AG08396 (cell line): Measurements from ENCODE around the gene HOXA5.

Experiments
- DNase-seq: peaks from one replicate; pipeline ENCODE4 v3.0.0; 2012; ENCODE audit warnings: low spot score, mixed read lengths

Gene HOXA5

DNA sequence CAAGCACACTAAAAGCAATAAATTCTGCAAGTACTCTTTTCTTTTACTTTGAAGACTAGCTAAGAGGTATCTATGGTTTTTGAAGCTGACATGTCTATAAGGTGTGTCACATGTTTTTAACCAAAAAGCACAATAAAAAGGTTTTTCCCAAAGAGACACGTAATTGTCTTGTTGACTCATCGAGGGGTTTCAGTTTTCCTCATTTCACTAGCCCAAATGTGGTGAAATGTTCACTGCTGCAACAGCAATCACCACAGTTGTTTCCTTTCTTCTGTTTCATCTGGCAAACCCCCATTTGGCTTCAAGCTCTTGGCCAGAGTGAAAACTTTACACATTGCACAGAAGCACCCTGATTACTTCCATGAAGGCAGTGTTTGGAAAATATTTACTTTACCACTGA is 9.1 kb downstream of the HOXA5 start:
- peak; percentile 62 for DNase-seq

DNA sequence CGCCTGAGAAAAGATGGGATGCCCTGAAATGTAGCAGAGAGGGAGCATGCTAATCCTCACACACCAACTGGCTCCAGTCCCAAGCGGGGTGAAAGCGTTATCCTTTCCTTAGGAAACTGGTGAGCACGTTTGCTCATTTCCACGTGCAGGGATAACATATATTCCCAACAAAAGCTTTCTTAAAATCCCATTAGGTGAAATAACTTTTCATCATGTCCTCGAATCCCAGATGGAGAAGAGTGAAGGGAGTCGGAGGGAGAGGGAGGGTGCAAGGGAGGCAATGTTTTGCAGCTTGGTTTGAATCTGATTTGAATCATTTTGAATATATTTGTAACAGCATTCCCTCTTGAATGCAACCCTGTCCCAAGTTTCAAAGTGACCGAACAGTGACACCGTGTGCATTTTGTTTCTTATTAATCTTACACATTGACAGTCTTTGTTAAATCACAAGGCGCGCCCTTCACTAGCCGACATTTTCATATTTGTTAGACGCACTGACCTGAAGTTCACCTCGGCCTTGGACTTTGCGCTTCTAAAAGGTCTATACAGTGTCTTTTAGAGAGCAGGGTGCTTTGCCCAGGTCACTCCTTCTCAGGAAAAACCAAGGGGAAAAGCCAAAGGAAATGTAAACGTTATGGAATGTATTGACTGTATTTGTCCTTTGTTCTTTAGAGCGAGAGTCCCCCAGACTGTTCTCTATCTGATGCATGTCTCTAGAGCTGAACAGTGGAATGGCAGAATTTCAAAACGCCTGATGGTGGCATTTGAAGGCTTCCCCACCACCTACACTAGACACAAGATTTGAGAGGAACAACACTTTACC is 9.9 kb downstream of the HOXA5 start:
- DNase-seq: no peak

DNA sequence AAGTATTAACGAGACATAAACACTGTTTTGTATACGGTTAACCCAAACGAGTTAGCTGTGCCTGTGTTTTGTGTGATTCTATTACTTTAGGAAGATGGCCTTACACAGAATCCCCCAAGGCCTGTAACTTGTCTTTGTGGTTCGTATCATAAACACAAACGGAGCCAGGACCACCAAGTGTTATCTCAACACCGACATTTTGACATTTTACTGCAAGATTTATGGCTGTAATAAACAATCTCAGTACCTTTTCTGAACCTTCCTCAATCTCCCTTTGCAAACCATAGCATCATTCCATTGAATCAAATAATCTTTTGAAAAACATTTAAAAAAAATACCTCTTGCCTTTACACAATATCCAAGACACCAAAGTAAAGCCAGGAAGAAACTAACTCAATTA is 10.5 kb downstream of the HOXA5 start:
- DNase-seq: no peak

DNA sequence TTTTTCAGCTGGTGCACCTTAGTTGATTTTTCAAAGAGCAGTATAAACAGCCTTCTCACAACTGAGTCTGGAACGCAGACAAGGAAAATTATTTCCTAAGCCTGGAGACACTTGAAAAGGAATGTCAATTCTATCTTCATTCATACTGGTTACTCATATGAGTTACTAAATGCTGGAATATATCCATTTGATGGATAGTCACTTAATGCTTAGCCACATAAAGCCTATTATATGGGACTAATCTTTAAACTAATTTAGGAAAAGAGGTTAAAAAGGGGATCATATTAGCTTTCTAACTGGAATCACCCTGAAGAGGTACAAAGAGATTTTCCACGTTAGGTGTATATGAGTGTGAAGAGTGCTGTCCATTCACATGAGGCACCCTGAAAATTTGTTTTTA is 11.3 kb downstream of the HOXA5 start:
- DNase-seq: no peak

DNA sequence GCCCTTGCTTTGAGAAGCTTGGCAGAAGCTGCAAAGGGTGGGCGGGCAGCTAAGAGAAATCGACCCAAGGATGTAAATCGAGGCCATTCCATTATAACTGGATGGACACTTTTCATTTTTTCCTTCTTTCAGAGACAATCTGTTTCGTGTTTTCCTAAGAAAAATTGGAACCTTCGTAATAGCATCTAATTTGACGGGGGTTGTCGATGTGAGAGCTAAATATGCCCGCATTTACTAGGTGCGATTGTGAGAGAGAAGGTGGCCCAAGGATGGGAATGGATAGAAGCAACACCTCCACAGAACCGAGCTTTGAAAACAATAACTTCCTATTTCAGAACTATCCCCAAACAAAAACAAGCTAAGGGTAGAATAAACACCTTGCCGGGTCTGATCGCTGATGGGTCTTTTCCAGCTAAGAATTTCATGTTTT is 12.1 kb downstream of the HOXA5 start:
- no peak for DNase-seq

DNA sequence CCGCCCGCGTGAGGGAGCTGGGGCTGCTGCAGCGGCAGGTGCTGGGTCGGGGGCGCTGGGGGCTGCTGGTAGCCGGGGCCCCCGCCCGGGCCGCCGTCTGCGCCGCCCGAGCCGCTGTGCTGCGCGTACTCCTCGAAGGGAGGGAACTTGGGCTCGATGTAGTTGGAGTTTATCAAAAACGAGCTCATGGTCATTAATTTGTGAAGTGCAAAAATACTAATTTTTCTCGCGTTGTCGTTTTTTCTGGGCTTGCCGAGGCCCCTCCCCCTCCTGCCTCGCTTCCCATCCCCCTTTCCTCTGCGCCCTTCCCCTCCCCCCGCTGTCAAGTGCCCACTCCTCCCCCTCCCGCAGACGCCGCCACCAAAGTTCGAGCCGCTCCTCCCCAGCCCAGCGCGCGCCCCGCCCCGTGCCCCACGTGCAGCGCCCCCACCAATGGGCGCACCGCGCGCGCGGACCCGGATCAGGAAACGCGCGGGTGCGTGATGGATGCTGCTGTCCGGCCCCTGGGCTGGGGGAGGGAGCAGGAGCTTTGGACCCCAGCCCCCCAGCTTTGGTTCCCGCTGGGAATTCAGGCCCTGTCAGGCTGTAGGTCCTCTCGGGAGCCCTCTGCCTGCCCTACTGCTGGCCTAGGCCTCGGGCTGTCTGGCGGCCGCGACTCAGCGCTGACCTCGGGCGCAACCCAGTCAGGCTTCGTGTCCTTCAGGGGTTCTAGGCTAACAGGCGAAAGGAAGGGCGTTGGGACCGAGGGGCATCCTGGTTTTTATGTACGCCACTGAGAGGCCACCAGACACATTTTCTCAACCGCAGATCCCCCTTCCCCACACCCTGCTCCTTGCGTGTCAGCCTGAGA is 12.7 kb downstream of the HOXA5 start, which contains the start of gene HOXA4:
TSS of gene HOXA4 (minus strand) at position 218 of the 850 bp plus-strand sequence. CDS start at position 194, 24 bp downstream.
- peak; percentile 96 for DNase-seq

DNA sequence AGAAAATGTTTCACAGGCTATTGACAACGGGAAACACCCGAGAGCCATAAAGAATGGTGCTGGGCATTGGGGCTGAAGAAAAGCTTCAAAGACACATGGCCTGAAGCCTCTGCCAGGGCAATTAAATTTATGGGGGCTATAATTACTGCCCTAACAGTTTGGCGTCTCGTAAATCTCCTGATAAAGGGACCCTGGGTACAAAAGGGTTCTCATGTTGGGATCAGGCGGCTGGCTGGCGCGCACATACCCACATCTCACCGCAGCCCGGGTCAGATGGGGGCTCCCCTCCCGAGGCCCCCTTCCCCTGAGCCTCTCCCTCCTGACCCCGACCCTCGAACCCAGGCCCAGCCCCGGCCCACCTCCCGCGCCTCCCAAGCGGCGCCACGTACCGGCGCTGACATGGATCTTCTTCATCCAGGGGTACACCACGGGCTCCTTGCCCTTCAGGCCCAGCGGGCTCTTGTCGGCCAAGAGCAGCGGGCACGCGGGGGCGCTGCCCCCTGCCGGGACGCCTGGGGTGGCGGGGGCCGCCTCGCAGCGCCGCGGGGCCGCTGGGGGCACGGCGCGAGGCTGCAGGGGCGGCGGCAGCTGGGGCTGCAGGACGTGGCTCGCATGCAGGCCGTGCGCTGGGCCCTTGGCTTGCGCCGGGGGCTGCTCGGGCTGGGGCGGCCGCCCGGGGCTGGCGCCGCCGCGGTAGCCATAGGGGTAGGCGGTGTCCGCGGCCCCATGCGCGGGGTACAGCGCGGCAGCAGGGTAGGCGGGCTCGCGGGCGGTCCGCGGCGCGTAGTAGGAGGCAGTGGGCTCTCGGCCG is 13.5 kb downstream of the HOXA5 start:
- peak; percentile 48 for DNase-seq

DNA sequence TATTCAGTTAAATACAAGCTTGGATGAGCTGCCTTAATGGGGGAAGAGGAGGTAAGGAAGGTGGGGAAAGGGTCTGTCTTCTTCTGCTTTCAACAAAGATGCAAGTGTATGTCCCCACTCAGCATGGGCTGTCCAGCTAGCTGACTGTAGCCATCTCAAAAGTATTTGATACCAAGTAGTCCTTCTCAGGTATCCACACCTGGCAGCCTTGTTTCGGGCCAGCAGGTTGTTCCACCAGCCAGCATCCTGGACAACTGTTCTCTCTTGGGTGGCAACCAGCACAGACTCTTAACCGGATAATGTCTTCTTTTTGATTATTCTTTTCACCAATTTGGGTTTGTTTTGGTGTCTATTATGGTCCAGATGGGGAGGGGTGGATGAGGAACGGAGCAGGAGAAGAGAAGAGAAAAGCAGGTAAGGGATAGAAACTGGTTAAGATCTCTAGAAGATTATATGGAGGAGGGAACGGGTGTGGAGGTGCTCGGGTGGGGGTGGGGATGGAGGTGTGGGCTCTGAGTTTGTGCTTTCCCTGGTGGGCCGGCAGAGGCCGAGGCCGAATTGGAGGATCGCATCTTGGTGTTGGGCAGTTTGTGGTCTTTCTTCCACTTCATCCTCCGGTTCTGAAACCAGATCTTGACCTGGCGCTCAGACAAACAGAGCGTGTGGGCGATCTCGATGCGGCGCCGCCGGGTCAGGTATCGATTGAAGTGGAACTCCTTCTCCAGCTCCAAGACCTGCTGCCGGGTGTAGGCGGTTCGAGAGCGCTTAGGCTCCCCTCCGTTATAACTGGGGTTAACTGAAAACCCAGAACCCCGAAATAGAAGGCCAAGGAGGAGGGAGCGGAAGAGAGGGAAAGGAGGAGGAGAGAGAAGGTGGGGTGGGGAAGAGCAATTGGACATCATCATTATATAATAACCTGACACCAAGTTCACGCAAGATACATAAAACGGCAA is 14.4 kb downstream of the HOXA5 start:
- DNase-seq: no peak

DNA sequence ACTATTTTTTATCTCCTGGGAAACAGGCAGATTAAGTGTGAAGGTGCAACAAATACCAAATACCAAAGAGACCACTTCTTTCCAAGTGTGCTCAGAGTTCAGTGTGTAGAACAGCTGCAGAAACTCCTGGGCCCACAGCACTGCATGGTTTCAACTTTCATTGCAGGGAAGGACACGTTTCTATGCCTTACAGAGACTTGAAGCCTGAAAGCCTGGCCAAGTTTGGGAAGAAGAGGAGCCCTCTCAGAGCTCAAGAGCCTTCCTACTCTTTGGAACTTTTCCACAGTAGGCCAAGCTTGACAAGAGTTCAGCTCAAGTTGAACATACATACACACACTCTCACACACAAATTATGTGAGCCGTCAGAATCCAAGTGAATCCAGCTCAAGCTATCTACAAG is 15.4 kb downstream of the HOXA5 start:
- no peak for DNase-seq

DNA sequence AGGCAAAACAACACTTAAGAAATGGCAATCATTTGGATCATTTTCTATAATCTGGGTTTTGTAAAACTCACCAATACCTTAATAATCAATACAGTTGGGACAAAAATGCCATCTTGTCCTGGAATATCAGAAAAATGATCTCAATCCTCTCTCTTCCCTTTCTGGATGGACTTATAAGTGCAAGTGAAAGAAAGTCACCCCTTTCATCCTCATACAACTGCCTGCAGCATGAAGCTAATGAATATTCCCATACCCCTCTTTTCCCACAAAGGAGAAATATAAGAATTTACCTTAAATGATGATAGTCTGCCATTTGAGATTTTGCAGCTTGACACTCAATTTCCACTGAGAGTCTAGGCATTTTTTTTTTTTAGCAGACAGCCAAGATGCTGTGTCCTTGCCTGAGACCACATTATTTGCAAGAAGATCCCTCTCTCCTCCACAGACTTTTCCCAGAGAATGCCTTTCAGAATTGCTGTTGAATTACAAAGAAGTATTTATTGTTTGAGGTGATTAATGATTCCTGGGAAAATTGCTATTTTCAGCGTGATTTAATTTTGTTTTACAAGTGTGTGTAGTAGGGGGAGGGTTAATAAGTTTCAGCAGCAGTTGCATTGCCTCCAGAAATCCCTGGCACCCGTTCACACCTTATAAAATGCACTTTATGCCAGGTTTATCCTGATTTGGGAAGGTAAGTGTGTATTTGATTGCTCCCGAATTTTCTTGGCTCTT is 16.7 kb downstream of the HOXA5 start:
- DNase-seq: no peak

DNA sequence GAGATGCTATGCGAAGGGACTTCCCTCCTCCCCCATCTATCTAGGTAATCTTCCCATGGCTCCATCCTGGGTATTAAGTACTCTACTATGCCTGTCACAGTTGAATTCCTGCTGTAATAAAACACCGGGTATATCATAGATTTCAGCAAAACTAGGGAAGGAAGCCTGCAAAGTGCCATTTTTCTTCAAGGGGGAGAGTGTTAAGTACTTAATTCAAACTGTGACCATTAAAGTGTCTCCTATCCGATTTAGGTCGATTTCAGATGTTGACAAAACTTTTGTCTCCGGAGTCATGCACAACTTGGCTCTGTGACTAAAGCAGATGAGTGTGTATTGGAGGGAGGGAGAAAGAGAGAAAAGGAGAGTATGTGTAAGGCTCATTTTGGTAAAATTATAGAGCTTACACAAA is 17.5 kb downstream of the HOXA5 start:
- DNase-seq: no peak

DNA sequence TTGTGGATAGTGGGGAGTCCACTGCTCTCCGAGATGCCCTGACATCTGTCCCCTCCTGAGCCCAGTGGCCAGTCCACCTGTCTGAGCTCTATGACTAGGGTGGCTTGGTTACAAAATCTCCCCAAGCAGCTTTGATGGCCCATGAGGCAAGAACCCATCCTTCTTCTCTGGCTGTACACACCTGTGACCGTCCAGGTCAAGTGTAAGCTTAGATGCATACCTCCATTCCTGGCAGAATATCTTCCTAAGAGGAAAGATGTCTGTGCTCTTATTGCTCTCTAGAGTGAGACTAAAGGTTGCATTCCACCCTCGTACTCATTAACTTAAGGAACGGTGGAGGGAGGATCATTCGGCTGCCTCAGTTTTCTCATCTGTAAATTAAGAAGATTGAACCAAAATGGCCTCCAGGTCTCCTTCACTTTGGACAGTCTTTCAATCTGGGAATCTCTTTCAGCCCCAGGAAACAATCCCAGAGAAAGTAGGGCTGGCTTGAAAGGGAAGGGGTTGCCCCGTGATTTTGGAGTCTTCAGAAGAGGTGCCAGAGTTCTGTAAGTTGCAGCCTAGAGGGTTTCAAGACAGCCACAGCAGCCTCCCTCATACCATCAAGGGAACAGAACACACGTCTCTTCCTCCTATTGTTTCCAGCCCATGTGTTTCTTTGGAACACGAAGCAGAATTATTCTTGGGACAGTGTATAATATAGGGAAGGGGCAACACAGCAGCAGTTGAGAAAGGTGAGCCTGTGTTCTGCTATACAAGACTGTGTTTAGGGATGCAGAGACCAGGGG is 18.4 kb downstream of the HOXA5 start:
- DNase-seq: no peak

DNA sequence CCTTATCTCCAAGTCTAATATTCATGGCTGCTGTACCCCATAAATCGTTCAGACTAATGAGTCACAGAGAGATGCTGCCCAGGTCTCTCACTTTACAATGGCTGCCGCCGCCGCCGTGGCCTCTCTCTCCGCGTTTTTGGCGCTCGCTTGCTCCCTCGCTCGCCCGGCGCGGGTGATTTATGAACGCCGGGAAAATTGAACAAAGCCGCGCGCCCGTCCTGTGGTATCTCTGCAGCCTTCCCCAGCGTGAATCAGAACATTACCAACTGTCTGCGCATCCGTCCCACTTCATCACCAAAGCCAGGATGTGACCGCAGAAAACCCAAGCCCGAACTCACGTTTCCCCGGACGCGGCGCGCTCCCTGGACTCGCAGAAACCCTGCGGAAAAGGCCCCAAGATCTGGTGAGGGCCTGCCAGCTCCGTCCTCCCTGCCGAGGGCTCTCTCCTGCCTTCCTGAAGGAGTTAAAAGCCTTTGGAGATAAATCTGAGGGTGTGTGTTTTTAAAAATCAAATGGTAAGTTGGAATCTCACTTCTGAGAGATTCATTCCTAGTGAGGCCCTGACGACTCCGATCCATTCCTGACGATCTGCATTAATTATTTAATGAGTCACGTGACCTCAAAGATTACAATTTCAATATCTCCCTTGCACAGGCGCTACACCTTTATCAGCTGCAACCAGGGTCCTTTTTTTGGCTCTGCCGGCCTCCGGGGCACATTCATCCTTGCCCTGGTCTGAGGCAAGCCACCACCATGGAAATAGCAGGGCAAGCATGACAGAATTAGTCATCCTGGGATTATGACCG is 19.2 kb downstream of the HOXA5 start:
- DNase-seq: peak; percentile 81

DNA sequence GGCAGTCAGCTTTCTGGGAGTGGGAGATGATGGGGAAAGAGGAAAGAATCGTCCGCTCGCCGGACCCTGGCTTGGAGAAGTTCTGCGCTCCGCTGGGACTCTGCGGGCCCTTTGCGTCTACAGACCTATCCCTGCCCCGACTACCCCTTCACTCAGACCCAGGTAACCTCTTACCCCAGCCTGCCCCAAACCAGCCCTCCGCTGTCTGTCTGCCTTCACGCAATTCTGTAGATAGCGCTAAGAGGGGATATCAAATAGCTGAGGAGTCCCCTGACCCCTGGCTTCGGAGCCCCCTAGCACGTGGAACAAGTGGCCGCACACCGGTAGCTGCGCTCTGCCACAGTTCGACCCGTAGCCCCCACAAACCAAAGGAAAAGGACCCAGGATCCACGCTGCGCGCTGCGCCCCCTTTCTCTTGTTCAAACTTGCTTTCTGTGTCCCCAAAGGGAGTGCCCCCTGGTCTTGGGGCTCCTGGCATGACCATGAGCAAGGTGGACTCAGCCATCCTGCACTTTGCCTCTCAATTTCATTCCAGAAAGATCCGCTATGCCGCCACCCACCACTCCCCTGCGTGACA is 19.9 kb downstream of the HOXA5 start:
- DNase-seq: no peak

DNA sequence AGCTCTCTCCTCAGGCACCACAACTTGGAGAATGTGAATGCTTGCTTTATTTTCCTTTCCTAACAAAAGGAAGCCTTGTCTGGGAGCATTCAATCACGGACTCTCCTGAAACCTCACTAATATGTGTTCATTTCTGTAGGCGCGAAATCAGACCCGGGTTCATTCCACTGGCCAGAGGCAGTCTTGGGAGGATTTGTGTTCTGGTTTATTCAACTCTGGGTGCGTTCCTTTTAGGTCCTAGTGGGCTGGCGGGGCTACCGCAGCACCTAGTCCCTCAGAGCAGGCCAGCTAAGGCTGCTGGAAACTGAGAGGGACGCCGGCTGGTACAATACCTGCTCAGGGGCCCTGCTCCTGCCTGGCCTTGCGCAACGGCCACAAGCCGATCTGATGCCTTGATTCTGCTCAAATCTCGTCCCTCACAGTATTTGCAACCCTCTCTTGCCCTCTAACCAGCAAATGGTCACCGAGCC is 20.4 kb downstream of the HOXA5 start:
- DNase-seq: no peak

DNA sequence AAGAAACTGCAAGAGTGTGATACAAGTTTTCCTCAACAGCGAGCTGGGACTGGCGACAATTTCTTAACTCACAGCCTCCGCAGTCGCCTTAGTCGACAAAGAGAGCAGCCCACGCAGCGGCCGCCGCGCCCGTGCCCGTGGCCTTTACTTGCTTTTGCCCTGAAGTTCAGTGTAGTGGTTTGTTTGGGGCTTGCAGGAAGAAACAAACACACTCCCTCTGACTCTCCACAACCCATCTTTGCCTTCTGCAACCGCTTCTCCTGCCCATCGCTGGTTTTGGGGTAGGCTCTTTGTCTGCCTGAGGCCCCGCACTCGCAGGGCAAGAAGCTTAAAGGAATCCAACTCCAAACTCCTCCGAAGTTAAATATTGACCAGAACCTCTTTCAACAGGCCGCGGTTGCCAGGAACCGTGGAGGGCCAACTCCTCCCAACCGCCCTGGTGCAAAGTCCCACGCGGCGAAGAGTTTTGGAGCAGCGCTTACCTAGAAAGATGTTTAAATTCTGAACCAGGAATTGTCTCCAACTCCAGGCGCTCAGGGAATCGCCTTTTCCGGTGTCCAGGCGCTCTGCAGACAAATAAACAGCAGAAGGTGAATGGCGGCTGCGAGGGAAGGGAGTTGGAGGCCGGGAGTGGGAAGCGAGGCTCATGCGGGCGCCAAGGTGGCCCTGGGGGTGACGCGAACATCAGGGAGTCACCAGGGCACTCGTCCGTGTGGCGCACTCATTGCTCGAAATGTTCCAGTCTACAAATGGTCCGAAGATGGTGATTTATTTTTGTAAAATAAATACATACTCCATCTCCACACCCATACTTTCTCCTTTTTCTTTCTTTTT is 21.2 kb downstream of the HOXA5 start:
- DNase-seq: no peak

DNA sequence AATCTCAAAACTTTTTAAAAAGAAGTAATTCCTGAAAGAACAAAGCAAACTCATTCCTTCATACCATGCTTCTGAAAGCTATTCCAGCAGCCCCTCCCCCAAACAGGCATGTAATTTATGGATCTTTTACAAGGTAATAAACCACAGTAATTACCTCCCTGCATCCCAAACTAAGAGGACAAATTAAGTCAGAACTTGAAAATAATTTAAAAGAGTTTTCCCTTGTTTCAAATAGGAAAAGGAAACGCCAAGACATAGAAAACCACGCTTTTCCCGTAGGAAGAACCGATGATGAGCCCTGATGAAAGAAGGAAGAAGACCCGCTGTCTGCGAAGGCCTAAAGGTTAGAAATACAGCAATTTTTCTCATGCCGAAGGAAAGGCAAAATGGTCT is 21.8 kb downstream of the HOXA5 start:
- no peak for DNase-seq
